K562 (cell line): ENCODE measurements around the gene IPO13. TPM values are rescaled to one million over a fixed set of nuclear protein-coding genes. Genes with fewer than 3 reads are reported as not detected.

Experiments
- ATAC-seq: fragments of 200-7000 bp; cut with Tn5 transposase; 3 replicates; pipeline ENCODE4 v1.9.1; 2020; ENCODE audit warnings: moderate library complexity
- BruUV-seq: library from RNA; stranded (reverse); fragments of 400-500 nt; replicated peaks from 2 replicates; lab custom pipeline; 2021; lab: Mats Ljungman, UMichigan
- CTCF ChIA-PET: fragments of 300-600 bp; formaldehyde crosslinking; extraction: SDS; loops from one replicate; lab custom pipeline; 2021; ENCODE audit warnings: low intra/inter-chr PET ratio; lab: Yijun Ruan, JAX
- POLR2A ChIA-PET: fragments of 300-600, 350-650 bp; sonication (Branson Sonifier 250); formaldehyde crosslinking; extraction: SDS; loops from one replicate; lab custom pipeline; 2021; ENCODE audit warnings: antibody characterized with exemption, inconsistent platforms; lab: Yijun Ruan, JAX
- DNase-seq, 4 experiments: peaks; one replicate each; pipeline versions ENCODE4 v3.0.0 to v3.0.0-alpha.2; 2011 to 2018; ENCODE audit warnings: low spot score in 3 of 4, mixed read lengths in 3 of 4; ENCODE audit errors: extremely low read depth in 1 of 4
- FAIRE-seq: peaks from 2 replicates; lab custom pipeline; 2011; peaks lifted over from hg19 to GRCh38; lab: Jason Lieb, UNC
- H2AFZ ChIP-seq: 2 replicates; pipeline ENCODE4 v1.6.0; 2011; ENCODE audit warnings: low read depth, low read length, control low read depth, inconsistent platforms
- H3K27ac ChIP-seq: fragments of 200-600 bp; 3 replicates; pipeline ENCODE4 v1.8.0; 2011; ENCODE audit warnings: low read depth, mild to moderate bottlenecking, control low read depth, inconsistent platforms, low read length, moderate library complexity, mixed read lengths; ENCODE audit errors: extremely low read depth
- H3K27me3 ChIP-seq, 2 experiments: fragments of 300-600 bp in 1 of 2; 2 replicates in 1 of 2; 3 replicates in 1 of 2; pipeline versions ENCODE4 v1.6.0 to v1.8.0; 2011; ENCODE audit warnings: inconsistent platforms in 2 of 2, low read length in 2 of 2, mild to moderate bottlenecking in 1 of 2, mixed read lengths in 1 of 2, moderate library complexity in 1 of 2; ENCODE audit not compliant: control insufficient read depth in 2 of 2, insufficient read depth in 2 of 2
- H3K36me3 ChIP-seq: fragments of 300-600 bp; 3 replicates; pipeline ENCODE4 v1.8.0; 2011; ENCODE audit warnings: mild to moderate bottlenecking, low read length, inconsistent platforms; ENCODE audit not compliant: control insufficient read depth, insufficient read depth
- H3K4me1 ChIP-seq, 2 experiments: fragments of 200-600 bp in 1 of 2; replicated peaks in 1 of 2; 2 replicates in 1 of 2; 3 replicates in 1 of 2; pipeline versions ENCODE4 v1.5.1 to v1.8.0; 2011; ENCODE audit warnings: inconsistent platforms in 2 of 2, low read length in 2 of 2, mild to moderate bottlenecking in 1 of 2, mixed read lengths in 1 of 2, moderate library complexity in 1 of 2; ENCODE audit not compliant: control insufficient read depth in 2 of 2, insufficient read depth in 2 of 2
- H3K4me2 ChIP-seq: 2 replicates; pipeline ENCODE4 v1.6.1; 2011; ENCODE audit warnings: low read length, control low read depth, inconsistent platforms, mixed read lengths; ENCODE audit not compliant: insufficient read depth
- H3K4me3 ChIP-seq: fragments of 200-600 bp; sonication (generic), shearing (Covaris generic); 2 replicates; pipeline ENCODE4 v1.5.1; 2016; ENCODE audit warnings: control low read depth, inconsistent platforms
- H3K79me2 ChIP-seq: fragments of 200-600 bp; 3 replicates; pipeline ENCODE4 v1.8.0; 2011; ENCODE audit warnings: low read length, inconsistent platforms; ENCODE audit not compliant: control insufficient read depth, insufficient read depth
- H3K9ac ChIP-seq, 2 experiments: 2 replicates each; pipeline versions ENCODE4 v1.6.0 to v1.6.1; 2011; ENCODE audit warnings: low read depth in 2 of 2, low read length in 2 of 2, control low read depth in 1 of 2, inconsistent platforms in 1 of 2, mild to moderate bottlenecking in 1 of 2, mixed read lengths in 1 of 2; ENCODE audit not compliant: insufficient read depth in 1 of 2
- H3K9me1 ChIP-seq: one replicate; pipeline ENCODE4 v1.6.0; 2011; ENCODE audit warnings: inconsistent platforms, mild to moderate bottlenecking, low read length, moderate library complexity; ENCODE audit not compliant: control insufficient read depth, insufficient read depth
- H3K9me3 ChIP-seq: replicated peaks from 2 replicates; pipeline ENCODE4 v1.5.1; 2011; ENCODE audit warnings: low read depth, low read length, inconsistent platforms; ENCODE audit not compliant: control insufficient read depth, insufficient read depth
- H4K20me1 ChIP-seq: replicated peaks from 2 replicates; pipeline ENCODE4 v1.6.1; 2011; ENCODE audit warnings: low read length, inconsistent platforms, mixed read lengths; ENCODE audit not compliant: control insufficient read depth, insufficient read depth
- CBX2 ChIP-seq: fragments of 200-600 bp; sonication (generic); IDR thresholded peaks from one replicate; pipeline ENCODE4 v1.6.1; 2012; ENCODE audit warnings: mild to moderate bottlenecking, low read length, inconsistent platforms; ENCODE audit not compliant: insufficient read depth, poor library complexity, severe bottlenecking
- GABPA ChIP-seq: fragments of 200-800 bp; sonication (Bioruptor generic); conservative IDR thresholded peaks from 2 replicates; pipeline ENCODE4 v1.6.1; 2016; ENCODE audit warnings: low read depth, missing genetic modification characterization, missing compliant biosample characterization
- RBFOX2 ChIP-seq: fragments of 200-400 bp; formaldehyde crosslinking; IDR thresholded peaks from 2 replicates; pipeline ENCODE4 v1.6.1; 2017; ENCODE audit warnings: low read depth, mild to moderate bottlenecking, low read length, moderate library complexity
- ZBTB33 ChIP-seq: sonication (generic); formaldehyde crosslinking; IDR thresholded peaks from 2 replicates; pipeline ENCODE4 v1.8.1; 2023; ENCODE audit warnings: mild to moderate bottlenecking, missing genetic modification reagents
- WGBS: fragments of 100-300 bp; shearing (Covaris generic); methylation state at CpG from one replicate; pipeline ENCODE4 v1.1.6; 2016; ENCODE audit warnings: low coverage, mixed read lengths; ENCODE audit not compliant: insufficient coverage; ENCODE audit errors: missing lambda C conversion rate; 5-methylcytosine and 5-hydroxymethylcytosine counted together
- in situ Hi-C: fragments of 300-500 bp; cut with MboI; formaldehyde crosslinking; loops from 4 replicates; pipeline ENCODE4 v1.15.0; 2018; ENCODE audit warnings: inconsistent platforms, mixed read lengths
- intact Hi-C: fragments of 100-400 bp; cut with micrococcal nuclease; formaldehyde crosslinking; loops from 2 replicates; pipeline ENCODE4 v1.14.2; 2022
- polyA plus RNA-seq, 8 experiments: library from polyadenylated mRNA; depleted of rRNA in 4 of 8; stranded (reverse) in 5 of 8; unstranded in 3 of 8; fragments of >200 nt; fragmentation: Nextera tagmentation in 2 of 8; fragmentation: Illumina TruSeq in 1 of 8; extraction: Ambion mirVana in 2 of 8; extraction: Trizol in 1 of 8; gene quantifications; 2 replicates each; pipeline versions ENCODE4 v1.2.1 to v1.2.3, GENCODE V29; 2011 to 2014; ENCODE audit warnings: inconsistent platforms in 1 of 8, missing spikeins in 1 of 8
- total RNA-seq, 7 experiments: library from RNA; depleted of rRNA in 6 of 7; stranded (reverse); fragments of >200 nt in 6 of 7; fragmentation: Illumina TruSeq in 2 of 7; extraction: Trizol in 2 of 7; gene quantifications; 2 replicates each; pipeline versions ENCODE4 v1.2.1 to v1.2.3, GENCODE V29; 2011 to 2021; ENCODE audit warnings: low replicate concordance in 1 of 7

The IPO13 gene
- total and polyA plus RNA-seq, 9 of the 15 experiments (the other 6 are each of a cell fraction or from before 2014, with no cell fraction given) = 7.0 to 30.8 (median 16.2) TPM

GRCh38 chr1:43984855-43985254 is 38.1 kb downstream of the IPO13 start:
- CTCF ChIA-PET = no interaction called here

More at GRCh38 chr1:43984855-43985254, 38.1 kb downstream of the IPO13 start:
- Histone ChIP-seq H2AFZ (no peak overlapping the region), H3K9ac (peak overlapping the region in 1 of 2 experiments; percentile 32; a peak in 1 of 4 replicates), H3K9me3 (no peaks in the 10 kb centered on the region), H3K79me2 (peaks cover 33% of the 10 kb centered on the region), H3K4me1 (peaks cover 16 to 44% of the 10 kb centered on the region in 2 experiments; a peak in 4 of 5 replicates), H3K27me3 (no peaks in the 10 kb centered on the region), H3K36me3 (peaks cover 70% of the 10 kb centered on the region; the same call in 2 of the 3 replicates), H3K9me1 (peaks cover 14% of the 10 kb centered on the region), H3K4me3 (no peak overlapping the region), H4K20me1 (0 out of 2 replicates have a peak, but pooled peaks cover 9% of the 10 kb centered on the region), H3K4me2 (no peak overlapping the region), H3K27ac (no peak overlapping the region)
- 94% methylated on average over 16 of the region's 16 CpGs for WGBS
- no peak for FAIRE-seq
- ATAC-seq = no peak
- no peak for DNase-seq
- POLR2A ChIA-PET = interaction anchor here (0.9 kb wide), 1 partner anchor 9 kb away, joined by 3 read pairs; no protein-coding TSS in a partner anchor
- TF ChIP-seq RBFOX2 = 0 out of 2 replicates have a peak, but pooled peaks have one; percentile 15
- TF ChIP-seq GABPA (tag) = no peak
- no peak for TF ChIP-seq CBX2
- TF ChIP-seq ZBTB33 (CRISPR knock-in tag) = peak; percentile 53; the same call in 1 of the 2 replicates
- intact Hi-C loops (no loop called here), in situ Hi-C loops (no loop called here)
- BruUV-seq = no TSS peak
